DOHH2 (cell line): ENCODE data around the gene IL2RA.
A peak's percentile ranks its signal among the peaks of the same experiment; 100 is the strongest.

Experiments used
- H3F3A ChIP-seq: fragments of 200-600 bp; sonication (generic), shearing (Covaris generic); 2 replicates; pipeline ENCODE4 v1.6.0; 2016; ENCODE audit warnings: antibody characterized with exemption, mild to moderate bottlenecking; ENCODE audit not compliant: control insufficient read depth, insufficient read depth
- H3K27ac ChIP-seq: fragments of 200-600 bp; sonication (generic); 2 replicates; pipeline ENCODE4 v1.5.1; 2014; ENCODE audit warnings: low read depth, mild to moderate bottlenecking, low read length, moderate library complexity
- H3K27me3 ChIP-seq: fragments of 200-600 bp; sonication (generic); 2 replicates; pipeline ENCODE4 v1.6.1; 2014; ENCODE audit warnings: mild to moderate bottlenecking, low read length, mixed read lengths; ENCODE audit not compliant: control insufficient read depth
- H3K36me3 ChIP-seq: fragments of 200-600 bp; sonication (generic); 2 replicates; pipeline ENCODE4 v1.6.1; 2014; ENCODE audit warnings: mild to moderate bottlenecking, low read length, moderate library complexity, mixed read lengths; ENCODE audit not compliant: control insufficient read depth
- H3K4me1 ChIP-seq: fragments of 200-600 bp; sonication (generic); 2 replicates; pipeline ENCODE4 v1.6.1; 2014; ENCODE audit warnings: mild to moderate bottlenecking, low read length, mixed read lengths; ENCODE audit not compliant: control insufficient read depth
- H3K4me2 ChIP-seq: fragments of 200-600 bp; sonication (generic); 2 replicates; pipeline ENCODE4 v1.6.0; 2014; ENCODE audit warnings: mild to moderate bottlenecking, low read length, moderate library complexity
- H3K4me3 ChIP-seq: fragments of 200-600 bp; sonication (generic); 2 replicates; pipeline ENCODE4 v1.5.1; 2014; ENCODE audit warnings: mild to moderate bottlenecking, low read length, mixed read lengths
- H3K79me2 ChIP-seq: fragments of 200-600 bp; sonication (generic); 2 replicates; pipeline ENCODE4 v1.6.1; 2014; ENCODE audit warnings: mild to moderate bottlenecking, low read length, mixed read lengths; ENCODE audit not compliant: control insufficient read depth
- H3K9me2 ChIP-seq: fragments of 200-600 bp; sonication (generic); replicated peaks from 2 replicates; pipeline ENCODE4 v1.6.1; 2014; ENCODE audit warnings: mild to moderate bottlenecking, low read length, mixed read lengths; ENCODE audit not compliant: control insufficient read depth
- H3K9me3 ChIP-seq: fragments of 200-600 bp; sonication (generic); 2 replicates; pipeline ENCODE4 v1.6.1; 2014; ENCODE audit warnings: antibody characterized with exemption, low read length, mixed read lengths; ENCODE audit not compliant: control insufficient read depth, insufficient read depth
- H4K20me1 ChIP-seq: fragments of 200-600 bp; sonication (generic); 2 replicates; pipeline ENCODE4 v1.6.0; 2014; ENCODE audit warnings: low read depth, mild to moderate bottlenecking, antibody characterized with exemption, low read length, moderate library complexity; ENCODE audit not compliant: control insufficient read depth, insufficient read depth
- EZH2phosphoT487 ChIP-seq: fragments of 200-600 bp; sonication (generic); IDR thresholded peaks from 2 replicates; pipeline ENCODE4 v1.6.1; 2017; ENCODE audit warnings: borderline replicate concordance, mild to moderate bottlenecking, antibody characterized with exemption, low read length, moderate library complexity, mixed read lengths
- TF ChIP-seq, protein P1 (sequence below): fragments of 200-600 bp; sonication (generic); IDR thresholded peaks from one replicate; pipeline ENCODE4 v1.5.1; 2014; ENCODE audit warnings: antibody characterized with exemption, mild to moderate bottlenecking, low read depth, low read length; ENCODE audit not compliant: poor library complexity, severe bottlenecking

The IL2RA gene

DNA sequence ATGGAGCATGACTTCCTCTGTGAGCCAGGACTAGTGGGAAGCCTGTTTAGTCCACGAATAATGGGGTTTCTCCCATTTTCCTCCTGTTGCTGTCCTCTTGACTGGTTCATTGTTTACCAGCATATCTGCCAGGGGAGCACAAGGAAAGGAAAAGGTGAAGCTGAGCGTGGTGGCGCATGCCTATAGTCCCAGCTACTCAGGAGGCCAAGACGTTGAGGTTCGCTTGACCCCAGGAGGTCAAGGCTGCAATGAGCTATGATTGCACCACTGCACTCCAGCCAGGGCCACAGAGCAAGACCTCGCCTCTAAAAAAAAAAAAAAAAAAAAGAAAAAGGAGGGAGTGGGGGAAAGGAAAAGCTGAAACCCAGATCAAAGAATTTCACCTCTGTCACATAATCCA, 5.8 kb upstream of the IL2RA start:
- H3K79me2 ChIP-seq: no peaks in the 10 kb centered on the region
- H3K36me3 ChIP-seq: no peaks in the 10 kb centered on the region
- no peaks in the 10 kb centered on the region for H4K20me1 ChIP-seq
- H3K4me3 ChIP-seq: peak overlapping the region; percentile 58
- no peaks in the 10 kb centered on the region for H3K9me3 ChIP-seq
- TF ChIP-seq, protein P1, sequence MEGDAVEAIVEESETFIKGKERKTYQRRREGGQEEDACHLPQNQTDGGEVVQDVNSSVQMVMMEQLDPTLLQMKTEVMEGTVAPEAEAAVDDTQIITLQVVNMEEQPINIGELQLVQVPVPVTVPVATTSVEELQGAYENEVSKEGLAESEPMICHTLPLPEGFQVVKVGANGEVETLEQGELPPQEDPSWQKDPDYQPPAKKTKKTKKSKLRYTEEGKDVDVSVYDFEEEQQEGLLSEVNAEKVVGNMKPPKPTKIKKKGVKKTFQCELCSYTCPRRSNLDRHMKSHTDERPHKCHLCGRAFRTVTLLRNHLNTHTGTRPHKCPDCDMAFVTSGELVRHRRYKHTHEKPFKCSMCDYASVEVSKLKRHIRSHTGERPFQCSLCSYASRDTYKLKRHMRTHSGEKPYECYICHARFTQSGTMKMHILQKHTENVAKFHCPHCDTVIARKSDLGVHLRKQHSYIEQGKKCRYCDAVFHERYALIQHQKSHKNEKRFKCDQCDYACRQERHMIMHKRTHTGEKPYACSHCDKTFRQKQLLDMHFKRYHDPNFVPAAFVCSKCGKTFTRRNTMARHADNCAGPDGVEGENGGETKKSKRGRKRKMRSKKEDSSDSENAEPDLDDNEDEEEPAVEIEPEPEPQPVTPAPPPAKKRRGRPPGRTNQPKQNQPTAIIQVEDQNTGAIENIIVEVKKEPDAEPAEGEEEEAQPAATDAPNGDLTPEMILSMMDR: no peak
- no peak for TF ChIP-seq EZH2phosphoT487
- H3K4me2 ChIP-seq: peak overlapping the region; percentile 82
- H3K4me1 ChIP-seq: peaks cover 59% of the 10 kb centered on the region
- peaks cover 16% of the 10 kb centered on the region for H3F3A ChIP-seq
- peak overlapping the region; percentile 89 for H3K27ac ChIP-seq
- no peaks in the 10 kb centered on the region for H3K9me2 ChIP-seq
- H3K27me3 ChIP-seq: no peaks in the 10 kb centered on the region

DNA sequence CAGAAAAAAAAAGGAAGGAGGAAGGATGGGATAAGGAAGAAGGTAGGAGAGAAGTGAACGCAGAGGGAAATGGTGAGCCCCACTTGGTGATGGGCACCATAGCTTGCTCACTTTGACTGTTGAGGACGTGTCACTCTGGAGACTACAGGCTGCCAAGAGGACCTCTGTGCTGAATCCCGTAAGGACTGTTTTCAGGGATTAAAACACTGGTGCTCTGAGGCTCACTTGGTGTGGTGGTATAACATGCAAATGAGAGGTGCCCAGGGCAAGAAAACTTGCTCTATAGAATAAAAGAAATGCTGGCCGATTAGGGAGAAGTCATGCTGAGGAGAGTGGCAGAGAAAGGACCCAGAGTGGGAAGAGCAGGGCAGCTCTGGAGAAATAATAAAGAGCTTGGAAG, 5.3 kb upstream of the IL2RA start:
- H3K4me3 ChIP-seq: no peak overlapping the region
- H3K27me3 ChIP-seq: no peaks in the 10 kb centered on the region
- H3K79me2 ChIP-seq: no peaks in the 10 kb centered on the region
- no peaks in the 10 kb centered on the region for H3K9me3 ChIP-seq
- H3K4me2 ChIP-seq: no peak overlapping the region
- TF ChIP-seq EZH2phosphoT487: no peak
- TF ChIP-seq, protein P1: no peak
- H3K36me3 ChIP-seq: no peaks in the 10 kb centered on the region
- H3K4me1 ChIP-seq: peaks cover 59% of the 10 kb centered on the region
- H3K27ac ChIP-seq: no peak overlapping the region
- H4K20me1 ChIP-seq: no peaks in the 10 kb centered on the region
- no peaks in the 10 kb centered on the region for H3K9me2 ChIP-seq
- peaks cover 13% of the 10 kb centered on the region for H3F3A ChIP-seq

DNA sequence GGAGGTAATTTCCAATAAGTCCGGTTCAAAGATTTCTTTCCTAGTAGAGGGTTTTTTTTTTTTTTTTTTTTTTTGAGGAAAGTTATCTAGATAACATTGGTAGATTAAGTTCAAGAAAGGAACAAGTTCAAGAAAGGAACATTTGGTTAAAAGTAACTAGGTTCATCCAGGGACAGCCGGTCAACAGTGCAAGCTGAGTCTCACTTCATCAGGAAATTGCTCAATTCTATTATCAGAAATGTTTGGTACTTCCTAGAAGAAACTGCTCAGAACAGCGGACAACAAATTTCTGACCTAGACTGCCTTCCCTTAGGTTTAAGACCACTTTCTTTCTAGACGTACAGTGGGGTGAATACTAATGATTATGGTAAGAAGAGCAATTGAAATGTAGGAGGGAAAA, 3.7 kb upstream of the IL2RA start:
- H3K27ac ChIP-seq: no peak overlapping the region
- H3K9me3 ChIP-seq: no peaks in the 10 kb centered on the region
- H3K4me2 ChIP-seq: no peak overlapping the region
- H4K20me1 ChIP-seq: no peaks in the 10 kb centered on the region
- peaks cover 59% of the 10 kb centered on the region for H3K4me1 ChIP-seq
- no peaks in the 10 kb centered on the region for H3K79me2 ChIP-seq
- H3K9me2 ChIP-seq: no peaks in the 10 kb centered on the region
- H3F3A ChIP-seq: peaks cover 6% of the 10 kb centered on the region; the same call in 1 of the 2 replicates
- no peak overlapping the region for H3K4me3 ChIP-seq
- H3K27me3 ChIP-seq: peaks cover 5% of the 10 kb centered on the region; the same call in 1 of the 2 replicates
- TF ChIP-seq, protein P1: no peak
- TF ChIP-seq EZH2phosphoT487: no peak
- no peaks in the 10 kb centered on the region for H3K36me3 ChIP-seq
